Muscle of back (tissue), 11 donors: ENCODE results near the gene CENPV. TPM values are rescaled to one million over a fixed set of nuclear protein-coding genes. Genes with fewer than 3 reads are reported as not detected.
"Not testable (repeated sequence)": the region's sequence is repeated elsewhere in the genome, so short reads cannot be mapped to it uniquely, and the experiment has no call there.

Source experiments
- DNase-seq, 3 donors: peaks; one replicate each; pipeline versions ENCODE4 v3.0.0 to v3.0.0-alpha.2; 2013
- polyA plus RNA-seq, 10 donors: library from polyadenylated mRNA; unstranded; fragments of 120-200 nt; gene quantifications; one replicate each; pipeline ENCODE4 v1.2.1, GENCODE V29; 2013; ENCODE audit not compliant: insufficient read length in 10 of 10

Gene CENPV
- polyA plus RNA-seq, 10 donors = 30.1 to 43.9 (median 35.4) TPM

- no peak for DNase-seq
Observed at GRCh38 chr17:16314859-16315258, 38.4 kb downstream of the CENPV start.

- no peak for DNase-seq
Observed at GRCh38 chr17:16314189-16314588, 39.1 kb downstream of the CENPV start.

- DNase-seq = no peak
Observed at GRCh38 chr17:16313139-16314090, 39.9 kb downstream of the CENPV start.

GRCh38 chr17:16312061-16312460, 41.2 kb downstream of the CENPV start:
- DNase-seq = not testable (repeated sequence)

GRCh38 chr17:16306211-16306610, 47.1 kb downstream of the CENPV start:
- no peak for DNase-seq

- peak in 1 of 3 donors; percentile 40 for DNase-seq
Observed at GRCh38 chr17:16304830-16305229, 48.4 kb downstream of the CENPV start.

GRCh38 chr17:16302856-16303255, 50.4 kb downstream of the CENPV start:
- no peak for DNase-seq

- DNase-seq = no peak
Observed at GRCh38 chr17:16301963-16302855, 51.1 kb downstream of the CENPV start.

GRCh38 chr17:16300554-16300953, 52.7 kb downstream of the CENPV start:
- DNase-seq = no peak

- no peak for DNase-seq
Observed at GRCh38 chr17:16298140-16298662, 55.1 kb downstream of the CENPV start.

- no peak for DNase-seq
Observed at GRCh38 chr17:16297367-16298139, 55.7 kb downstream of the CENPV start.

GRCh38 chr17:16296072-16296471, 57.2 kb downstream of the CENPV start:
- not testable (repeated sequence) for DNase-seq

GRCh38 chr17:16294560-16294959, 58.7 kb downstream of the CENPV start:
- DNase-seq = no peak

- DNase-seq = no peak
Observed at GRCh38 chr17:16293931-16294330, 59.3 kb downstream of the CENPV start.

Other genes starting within 250 kb of the CENPV start
- 10 to 100 TPM; 49.3 to 76.5 (median 58.8) TPM for gene NCOR1, start 137.9 kb downstream of the CENPV start, polyA plus RNA-seq
- gene PIGL, start 136.3 kb downstream of the CENPV start, polyA plus RNA-seq = 10 to 100 TPM; 11.4 to 28.1 (median 14.2) TPM
- gene UBB, start 27.6 kb upstream of the CENPV start, polyA plus RNA-seq = 1,000 to 10,000 TPM; 1,268 to 1,908 (median 1,503) TPM
- 1 to 10 TPM; 3.9 to 7.2 (median 5.8) TPM for gene TRPV2, start 62.1 kb upstream of the CENPV start, polyA plus RNA-seq
- 1 to 10 TPM; 5.8 to 9.3 (median 6.7) TPM for gene LRRC75A, start 138.7 kb upstream of the CENPV start, polyA plus RNA-seq
- gene ZNF287, start 215.7 kb upstream of the CENPV start, polyA plus RNA-seq = 1 to 10 TPM; 4.4 to 6.6 (median 5.7) TPM